Thyroid gland (tissue), 4 donors: Measurements from ENCODE around the gene SYT12. TPM values are rescaled to one million over a fixed set of nuclear protein-coding genes. Genes with fewer than 3 reads are reported as not detected.

Source experiments
- DNase-seq, 2 donors: peaks; one replicate each; pipeline ENCODE4 v3.0.0-alpha.2; 2019
- H3K27ac ChIP-seq, 3 donors: fragments of 200-600 bp; sonication (generic); 1 replicate in 2 of 3; 2 replicates in 1 of 3; pipeline ENCODE4 v1.5.1; 2016 to 2019; ENCODE audit warnings: mild to moderate bottlenecking in 1 of 3, moderate library complexity in 1 of 3
- H3K27me3 ChIP-seq: fragments of 200-600 bp; sonication (generic); one replicate; pipeline ENCODE4 v1.5.1; 2019
- H3K36me3 ChIP-seq, 2 donors: fragments of 200-600 bp; sonication (generic); one replicate each; pipeline ENCODE4 v1.5.1; 2016 to 2019
- H3K4me1 ChIP-seq, 2 donors: fragments of 200-600 bp; sonication (generic); one replicate each; pipeline ENCODE4 v1.5.1; 2017 to 2019
- H3K4me3 ChIP-seq, 3 donors: fragments of 200-600 bp; sonication (generic); replicated peaks in 1 of 3; 1 replicate in 2 of 3; 2 replicates in 1 of 3; pipeline ENCODE4 v1.5.1; 2016; ENCODE audit warnings: mild to moderate bottlenecking in 1 of 3
- H3K9me3 ChIP-seq: fragments of 200-600 bp; sonication (generic); one replicate; pipeline ENCODE4 v1.5.1; 2017
- POLR2A ChIP-seq, 2 donors: fragments of 450-650 bp; IDR thresholded peaks; one replicate each; pipeline ENCODE4 v1.6.1; 2017; ENCODE audit warnings: antibody characterized with exemption in 2 of 2, mild to moderate bottlenecking in 2 of 2, moderate library complexity in 1 of 2
- WGBS, 2 donors: methylation state at CpG; one replicate each; pipeline ENCODE4 v1.1.5; 2017; 5-methylcytosine and 5-hydroxymethylcytosine counted together
- intact Hi-C: fragments of 100-400 bp; cut with DNase I; formaldehyde crosslinking; loops from one replicate; pipeline ENCODE4 v1.15.1; 2023
- total RNA-seq, 4 donors: library from RNA; depleted of rRNA; stranded (reverse); fragments of >200 nt; gene quantifications; one replicate each; pipeline ENCODE4 v1.2.3, GENCODE V29; 2016
- TF ChIP-seq, protein P1 (sequence below), 6 experiments: fragments of 200-600 bp in 3 of 6; fragments of 450-650 bp in 3 of 6; sonication (generic) in 3 of 6; IDR thresholded peaks; one replicate each; pipeline ENCODE4 v1.5.1; 2016 to 2019; ENCODE audit warnings: antibody characterized with exemption in 6 of 6, mild to moderate bottlenecking in 2 of 6, inconsistent platforms in 1 of 6, moderate library complexity in 1 of 6

The SYT12 gene
- total RNA-seq, 4 donors from 2014 or later, result 0.13 to 0.44 (median 0.22) TPM; not detected in 1

DNA sequence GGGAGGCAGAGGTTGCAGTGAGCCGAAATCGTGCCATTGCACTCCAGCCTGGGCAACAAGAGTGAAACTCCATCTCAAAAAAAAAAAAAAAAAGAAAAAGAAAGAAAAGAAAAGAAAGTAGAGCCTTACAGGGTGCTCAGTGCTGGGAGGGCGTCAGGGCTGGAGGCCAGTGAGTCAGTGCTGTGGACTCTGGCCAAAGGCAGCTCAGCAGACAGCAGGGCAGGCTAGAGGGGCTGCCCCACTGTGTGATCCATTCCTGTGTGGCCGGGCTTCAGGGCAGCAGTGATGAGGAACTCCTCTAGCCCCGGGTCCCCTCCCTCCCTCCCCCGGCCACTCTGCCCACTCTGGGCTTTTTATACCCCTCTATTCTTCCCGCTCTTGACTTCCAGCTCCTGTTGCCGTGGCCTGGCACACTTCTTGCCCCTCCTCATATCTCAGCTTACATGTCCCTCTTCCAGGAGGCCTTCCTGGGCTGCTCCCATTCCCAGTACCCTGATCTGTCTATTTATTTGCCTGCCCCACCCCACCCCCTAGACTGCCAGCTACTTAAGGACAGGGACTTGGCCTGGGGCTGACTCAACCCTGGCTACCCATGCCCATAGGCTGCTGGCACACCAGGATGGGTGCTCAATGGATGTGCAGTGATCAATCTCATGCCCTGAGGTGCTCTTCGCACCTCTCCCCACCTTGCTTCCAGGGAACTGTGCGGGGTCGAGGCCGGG, 10.1 kb downstream of the SYT12 start:
- Histone ChIP-seq H3K36me3 (no peaks in the 10 kb centered on the region), H3K27me3 (no peaks in the 10 kb centered on the region), H3K27ac (no peak overlapping the region), H3K4me1 (peaks cover 0 to 14% of the 10 kb centered on the region in 2 donors), H3K9me3 (no peaks in the 10 kb centered on the region), H3K4me3 (no peak overlapping the region)
- intact Hi-C loops, result no loop called here
- TF ChIP-seq POLR2A (IDR thresholded peaks at IDR 0.05), result no peak
- TF ChIP-seq, protein P1, sequence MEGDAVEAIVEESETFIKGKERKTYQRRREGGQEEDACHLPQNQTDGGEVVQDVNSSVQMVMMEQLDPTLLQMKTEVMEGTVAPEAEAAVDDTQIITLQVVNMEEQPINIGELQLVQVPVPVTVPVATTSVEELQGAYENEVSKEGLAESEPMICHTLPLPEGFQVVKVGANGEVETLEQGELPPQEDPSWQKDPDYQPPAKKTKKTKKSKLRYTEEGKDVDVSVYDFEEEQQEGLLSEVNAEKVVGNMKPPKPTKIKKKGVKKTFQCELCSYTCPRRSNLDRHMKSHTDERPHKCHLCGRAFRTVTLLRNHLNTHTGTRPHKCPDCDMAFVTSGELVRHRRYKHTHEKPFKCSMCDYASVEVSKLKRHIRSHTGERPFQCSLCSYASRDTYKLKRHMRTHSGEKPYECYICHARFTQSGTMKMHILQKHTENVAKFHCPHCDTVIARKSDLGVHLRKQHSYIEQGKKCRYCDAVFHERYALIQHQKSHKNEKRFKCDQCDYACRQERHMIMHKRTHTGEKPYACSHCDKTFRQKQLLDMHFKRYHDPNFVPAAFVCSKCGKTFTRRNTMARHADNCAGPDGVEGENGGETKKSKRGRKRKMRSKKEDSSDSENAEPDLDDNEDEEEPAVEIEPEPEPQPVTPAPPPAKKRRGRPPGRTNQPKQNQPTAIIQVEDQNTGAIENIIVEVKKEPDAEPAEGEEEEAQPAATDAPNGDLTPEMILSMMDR (IDR thresholded peaks at IDR 0.05), result no peak
- DNase-seq, result no peak
- 72 to 76% methylated on average over 8 to 12 of the region's 12 CpGs for WGBS, 2 donors

DNA sequence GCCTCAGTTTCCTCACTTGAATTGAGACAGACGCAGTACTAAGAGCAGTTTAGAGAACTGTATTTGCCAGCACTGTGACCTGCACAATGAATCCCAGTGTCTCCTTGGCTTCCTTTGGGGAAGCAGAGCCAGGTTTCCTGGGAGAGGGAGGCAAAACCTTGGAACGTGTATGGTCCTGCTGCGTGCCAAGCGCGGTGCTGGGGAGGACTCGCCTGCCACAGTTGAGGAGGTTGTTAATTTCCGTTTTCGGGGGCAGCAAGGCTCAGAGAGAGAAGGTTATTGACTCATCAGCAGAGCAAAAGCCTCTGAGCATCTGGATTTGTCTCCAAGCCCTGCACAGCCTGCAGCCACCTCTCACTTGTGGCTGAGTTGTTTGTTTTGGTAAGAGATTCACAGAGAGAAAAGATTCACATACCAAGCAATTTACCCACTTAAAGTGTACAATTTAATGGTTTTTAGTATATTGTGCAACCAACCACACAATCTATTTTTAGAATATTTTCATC, 10.8 kb downstream of the SYT12 start:
- H3K9me3 ChIP-seq, result no peaks in the 10 kb centered on the region
- no peak for TF ChIP-seq POLR2A (IDR thresholded peaks at IDR 0.05)
- TF ChIP-seq, protein P1 (IDR thresholded peaks at IDR 0.05), result no peak
- peaks cover 0 to 14% of the 10 kb centered on the region in 2 donors for H3K4me1 ChIP-seq
- H3K36me3 ChIP-seq, result no peaks in the 10 kb centered on the region
- H3K4me3 ChIP-seq, result no peak overlapping the region
- 52 to 57% methylated on average over 7 to 8 of the region's 8 CpGs for WGBS, 2 donors
- intact Hi-C loops, result no loop called here
- no peaks in the 10 kb centered on the region for H3K27me3 ChIP-seq
- no peak for DNase-seq
- no peak overlapping the region for H3K27ac ChIP-seq

DNA sequence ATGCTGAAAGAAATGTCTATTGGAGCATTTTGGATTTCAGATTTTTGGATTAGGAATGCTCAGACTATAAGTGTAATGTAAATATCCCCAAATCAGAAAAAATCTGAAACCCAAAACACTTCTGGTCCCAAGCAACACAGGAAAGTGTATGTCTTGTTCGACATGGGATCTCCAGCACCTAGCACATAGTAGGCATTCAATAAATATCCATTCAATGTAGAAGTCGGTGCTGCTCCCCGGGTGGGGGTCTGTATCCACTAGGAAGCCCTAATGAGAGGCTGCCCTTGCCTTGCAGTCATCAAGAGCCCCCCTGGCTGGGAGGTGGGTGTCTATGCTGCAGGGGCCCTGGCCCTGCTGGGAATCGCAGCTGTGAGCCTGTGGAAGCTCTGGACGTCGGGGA, 11.4 kb downstream of the SYT12 start:
- Histone ChIP-seq H3K4me1 (peaks cover 0 to 14% of the 10 kb centered on the region in 2 donors), H3K27ac (no peak overlapping the region), H3K9me3 (no peaks in the 10 kb centered on the region), H3K27me3 (no peaks in the 10 kb centered on the region), H3K4me3 (no peak overlapping the region), H3K36me3 (no peaks in the 10 kb centered on the region)
- intact Hi-C loops, result no loop called here
- 70 to 91% methylated on average over 4 to 6 of the region's 6 CpGs for WGBS, 2 donors
- TF ChIP-seq, protein P1 (IDR thresholded peaks at IDR 0.05), result no peak
- TF ChIP-seq POLR2A (IDR thresholded peaks at IDR 0.05), result no peak
- no peak for DNase-seq

DNA sequence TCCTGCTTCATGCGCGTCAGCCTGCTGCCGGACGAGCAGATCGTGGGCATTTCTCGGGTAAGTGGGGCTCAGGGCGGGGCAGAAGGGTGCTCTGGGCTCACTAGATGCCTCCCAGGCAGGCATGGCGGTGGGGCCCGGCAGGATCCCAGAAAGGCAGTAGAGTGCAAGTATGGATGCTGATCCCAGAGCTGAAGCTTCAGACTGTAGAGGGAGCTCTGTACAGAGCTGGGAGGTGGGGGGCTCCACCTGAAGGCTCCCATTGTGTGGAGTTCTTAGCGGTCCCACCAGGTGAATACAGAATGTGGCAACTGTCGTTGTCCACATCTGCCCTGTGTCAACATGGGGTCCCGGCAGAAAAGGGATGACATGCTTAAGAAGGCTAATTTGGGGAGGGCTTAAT, 17.2 kb downstream of the SYT12 start:
- peaks cover 0 to 3% of the 10 kb centered on the region in 2 donors for H3K4me1 ChIP-seq
- TF ChIP-seq, protein P1 (IDR thresholded peaks at IDR 0.05), result no peak
- no peak for TF ChIP-seq POLR2A (IDR thresholded peaks at IDR 0.05)
- intact Hi-C loops, result no loop called here
- H3K27ac ChIP-seq, result no peak overlapping the region
- no peaks in the 10 kb centered on the region for H3K27me3 ChIP-seq
- H3K4me3 ChIP-seq, result no peak overlapping the region
- H3K36me3 ChIP-seq, result no peaks in the 10 kb centered on the region
- no peaks in the 10 kb centered on the region for H3K9me3 ChIP-seq
- 75% methylated on average over 10 to 12 of the region's 12 CpGs for WGBS, 2 donors
- DNase-seq, result no peak

DNA sequence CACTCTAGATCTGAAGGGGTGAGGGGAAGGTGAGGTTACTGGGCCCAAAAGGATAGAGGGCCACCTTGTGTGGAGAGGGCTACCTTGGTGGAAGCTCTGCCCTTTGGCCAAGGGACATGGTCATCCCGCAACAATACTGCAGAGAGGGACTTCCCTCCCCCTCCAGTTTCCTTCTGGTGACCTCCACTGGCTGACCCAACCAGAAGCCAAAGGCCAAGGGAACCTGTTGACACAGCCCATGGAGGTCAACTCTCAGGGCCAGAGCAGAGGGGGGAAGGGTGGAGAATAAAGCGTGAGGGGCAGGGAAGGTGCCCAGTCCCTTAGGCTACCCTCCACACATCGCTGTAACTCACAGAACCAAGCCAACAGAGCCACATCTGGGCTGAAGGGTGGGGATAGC, 18.7 kb downstream of the SYT12 start:
- 74 to 76% methylated on average over 3 of the region's 3 CpGs for whole genome bisulfite sequencing, 2 donors
- Histone ChIP-seq H3K27me3 (no peaks in the 10 kb centered on the region), H3K4me3 (no peak overlapping the region), H3K36me3 (no peaks in the 10 kb centered on the region), H3K4me1 (peaks cover 0 to 3% of the 10 kb centered on the region in 2 donors), H3K27ac (no peak overlapping the region), H3K9me3 (no peaks in the 10 kb centered on the region)
- no peak for TF ChIP-seq POLR2A (IDR thresholded peaks at IDR 0.05)
- no peak for DNase-seq
- intact Hi-C loops, result no loop called here
